HepG2 (cell line): Measurements from ENCODE around the gene PFKP.

Experiments used
- CBX5 ChIP-seq: sonication (generic); formaldehyde crosslinking; IDR thresholded peaks from 2 replicates; pipeline ENCODE4 v1.4.0; 2020; ENCODE audit warnings: missing genetic modification reagents, borderline replicate concordance
- PCBP2 ChIP-seq: fragments of 200-400 bp; formaldehyde crosslinking; optimal IDR thresholded peaks from 2 replicates; pipeline ENCODE3; 2018; ENCODE audit warnings: low read length, low read depth; ENCODE audit not compliant: poor library complexity, severe bottlenecking
- POLR2AphosphoS2 ChIP-seq: IDR thresholded peaks from 2 replicates; pipeline ENCODE4 v1.6.1; 2011; ENCODE audit warnings: low read depth, low read length, improper control_type of control experiment
- YY1 ChIP-seq: IDR thresholded peaks from 2 replicates; pipeline ENCODE4 v1.6.1; 2011; ENCODE audit warnings: low read length, low read depth, moderate library complexity, mild to moderate bottlenecking; ENCODE audit not compliant: insufficient read depth, insufficient replicate concordance
- ZBTB7A ChIP-seq: sonication (generic); formaldehyde crosslinking; IDR thresholded peaks from 2 replicates; pipeline ENCODE4 v1.8.0; 2022; ENCODE audit warnings: mild to moderate bottlenecking, missing genetic modification reagents
- ZNF446 ChIP-seq: sonication (generic); formaldehyde crosslinking; IDR thresholded peaks from 2 replicates; pipeline ENCODE4 v1.5.0; 2020; ENCODE audit warnings: mild to moderate bottlenecking, missing genetic modification reagents
- TF ChIP-seq, protein P1 (sequence below): sonication (generic); formaldehyde crosslinking; IDR thresholded peaks from 2 replicates; pipeline ENCODE4 v1.5.0; 2020; ENCODE audit warnings: mild to moderate bottlenecking, missing genetic modification reagents, moderate library complexity
- TF ChIP-seq, protein P2 (sequence below): sonication (generic); IDR thresholded peaks from 2 replicates; pipeline ENCODE4 v1.6.1; 2016; ENCODE audit warnings: low read depth, borderline replicate concordance
- TF ChIP-seq, protein P3 (sequence below): sonication (generic); formaldehyde crosslinking; IDR thresholded peaks from 2 replicates; pipeline ENCODE4 v1.4.0; 2020; ENCODE audit warnings: low read depth, mild to moderate bottlenecking, missing genetic modification reagents
- TF ChIP-seq, protein P4 (sequence below): sonication (generic); formaldehyde crosslinking; IDR thresholded peaks from 2 replicates; pipeline ENCODE4 v1.8.0; 2022; ENCODE audit warnings: mild to moderate bottlenecking, missing genetic modification reagents
- TF ChIP-seq, protein P5 (sequence below): sonication (generic); formaldehyde crosslinking; IDR thresholded peaks from 2 replicates; pipeline ENCODE4 v1.4.0; 2020; ENCODE audit warnings: mild to moderate bottlenecking, missing genetic modification reagents

DNA sequence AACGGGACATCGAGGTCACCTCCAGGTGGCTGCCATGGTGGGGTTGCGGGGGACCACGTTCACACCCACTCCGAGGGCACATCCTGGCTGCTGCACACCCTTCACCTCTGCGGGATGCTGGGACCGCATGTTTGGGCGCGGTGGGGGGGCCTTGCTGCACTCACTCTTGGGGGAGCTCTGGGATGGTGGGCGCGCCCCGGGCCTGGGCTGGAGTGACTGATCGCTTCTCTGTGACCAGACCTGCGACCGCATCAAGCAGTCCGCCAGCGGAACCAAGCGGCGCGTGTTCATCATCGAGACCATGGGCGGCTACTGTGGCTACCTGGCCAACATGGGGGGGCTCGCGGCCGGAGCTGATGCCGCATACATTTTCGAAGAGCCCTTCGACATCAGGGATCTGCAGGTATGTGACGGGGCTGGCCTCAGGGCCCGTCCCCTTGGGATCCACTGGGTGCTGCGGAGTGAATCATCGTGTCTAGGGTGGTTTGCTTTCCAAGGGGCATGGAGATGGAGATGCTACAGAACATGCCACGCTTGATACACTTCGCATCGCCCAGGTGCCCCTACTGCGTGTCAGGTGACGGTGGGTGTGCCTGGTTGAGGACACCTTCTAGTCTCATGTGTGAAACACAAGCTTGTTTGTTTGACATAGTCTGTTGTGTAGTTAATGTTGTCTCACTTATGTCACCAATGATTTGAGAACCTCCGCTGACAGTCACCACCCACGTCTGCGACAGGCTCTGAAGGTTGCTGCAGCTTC is 62.4 kb downstream of the PFKP start:
- TF ChIP-seq, protein P1, sequence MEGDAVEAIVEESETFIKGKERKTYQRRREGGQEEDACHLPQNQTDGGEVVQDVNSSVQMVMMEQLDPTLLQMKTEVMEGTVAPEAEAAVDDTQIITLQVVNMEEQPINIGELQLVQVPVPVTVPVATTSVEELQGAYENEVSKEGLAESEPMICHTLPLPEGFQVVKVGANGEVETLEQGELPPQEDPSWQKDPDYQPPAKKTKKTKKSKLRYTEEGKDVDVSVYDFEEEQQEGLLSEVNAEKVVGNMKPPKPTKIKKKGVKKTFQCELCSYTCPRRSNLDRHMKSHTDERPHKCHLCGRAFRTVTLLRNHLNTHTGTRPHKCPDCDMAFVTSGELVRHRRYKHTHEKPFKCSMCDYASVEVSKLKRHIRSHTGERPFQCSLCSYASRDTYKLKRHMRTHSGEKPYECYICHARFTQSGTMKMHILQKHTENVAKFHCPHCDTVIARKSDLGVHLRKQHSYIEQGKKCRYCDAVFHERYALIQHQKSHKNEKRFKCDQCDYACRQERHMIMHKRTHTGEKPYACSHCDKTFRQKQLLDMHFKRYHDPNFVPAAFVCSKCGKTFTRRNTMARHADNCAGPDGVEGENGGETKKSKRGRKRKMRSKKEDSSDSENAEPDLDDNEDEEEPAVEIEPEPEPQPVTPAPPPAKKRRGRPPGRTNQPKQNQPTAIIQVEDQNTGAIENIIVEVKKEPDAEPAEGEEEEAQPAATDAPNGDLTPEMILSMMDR (CRISPR knock-in tag) = no peak
- TF ChIP-seq POLR2AphosphoS2 (no peak), PCBP2 (no peak), YY1 (no peak), ZBTB7A (CRISPR knock-in tag) (no peak), ZNF446 (CRISPR knock-in tag) (no peak), CBX5 (CRISPR knock-in tag) (no peak)
- TF ChIP-seq, protein P2, sequence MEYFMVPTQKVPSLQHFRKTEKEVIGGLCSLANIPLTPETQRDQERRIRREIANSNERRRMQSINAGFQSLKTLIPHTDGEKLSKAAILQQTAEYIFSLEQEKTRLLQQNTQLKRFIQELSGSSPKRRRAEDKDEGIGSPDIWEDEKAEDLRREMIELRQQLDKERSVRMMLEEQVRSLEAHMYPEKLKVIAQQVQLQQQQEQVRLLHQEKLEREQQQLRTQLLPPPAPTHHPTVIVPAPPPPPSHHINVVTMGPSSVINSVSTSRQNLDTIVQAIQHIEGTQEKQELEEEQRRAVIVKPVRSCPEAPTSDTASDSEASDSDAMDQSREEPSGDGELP = no peak
- TF ChIP-seq, protein P3, sequence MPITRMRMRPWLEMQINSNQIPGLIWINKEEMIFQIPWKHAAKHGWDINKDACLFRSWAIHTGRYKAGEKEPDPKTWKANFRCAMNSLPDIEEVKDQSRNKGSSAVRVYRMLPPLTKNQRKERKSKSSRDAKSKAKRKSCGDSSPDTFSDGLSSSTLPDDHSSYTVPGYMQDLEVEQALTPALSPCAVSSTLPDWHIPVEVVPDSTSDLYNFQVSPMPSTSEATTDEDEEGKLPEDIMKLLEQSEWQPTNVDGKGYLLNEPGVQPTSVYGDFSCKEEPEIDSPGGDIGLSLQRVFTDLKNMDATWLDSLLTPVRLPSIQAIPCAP (CRISPR knock-in tag) = no peak
- TF ChIP-seq, protein P4, sequence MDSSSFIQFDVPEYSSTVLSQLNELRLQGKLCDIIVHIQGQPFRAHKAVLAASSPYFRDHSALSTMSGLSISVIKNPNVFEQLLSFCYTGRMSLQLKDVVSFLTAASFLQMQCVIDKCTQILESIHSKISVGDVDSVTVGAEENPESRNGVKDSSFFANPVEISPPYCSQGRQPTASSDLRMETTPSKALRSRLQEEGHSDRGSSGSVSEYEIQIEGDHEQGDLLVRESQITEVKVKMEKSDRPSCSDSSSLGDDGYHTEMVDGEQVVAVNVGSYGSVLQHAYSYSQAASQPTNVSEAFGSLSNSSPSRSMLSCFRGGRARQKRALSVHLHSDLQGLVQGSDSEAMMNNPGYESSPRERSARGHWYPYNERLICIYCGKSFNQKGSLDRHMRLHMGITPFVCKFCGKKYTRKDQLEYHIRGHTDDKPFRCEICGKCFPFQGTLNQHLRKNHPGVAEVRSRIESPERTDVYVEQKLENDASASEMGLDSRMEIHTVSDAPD (CRISPR knock-in tag) = no peak
- TF ChIP-seq, protein P5, sequence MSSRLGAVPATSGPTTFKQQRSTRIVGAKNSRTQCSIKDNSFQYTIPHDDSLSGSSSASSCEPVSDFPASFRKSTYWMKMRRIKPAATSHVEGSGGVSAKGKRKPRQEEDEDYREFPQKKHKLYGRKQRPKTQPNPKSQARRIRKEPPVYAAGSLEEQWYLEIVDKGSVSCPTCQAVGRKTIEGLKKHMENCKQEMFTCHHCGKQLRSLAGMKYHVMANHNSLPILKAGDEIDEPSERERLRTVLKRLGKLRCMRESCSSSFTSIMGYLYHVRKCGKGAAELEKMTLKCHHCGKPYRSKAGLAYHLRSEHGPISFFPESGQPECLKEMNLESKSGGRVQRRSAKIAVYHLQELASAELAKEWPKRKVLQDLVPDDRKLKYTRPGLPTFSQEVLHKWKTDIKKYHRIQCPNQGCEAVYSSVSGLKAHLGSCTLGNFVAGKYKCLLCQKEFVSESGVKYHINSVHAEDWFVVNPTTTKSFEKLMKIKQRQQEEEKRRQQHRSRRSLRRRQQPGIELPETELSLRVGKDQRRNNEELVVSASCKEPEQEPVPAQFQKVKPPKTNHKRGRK (CRISPR knock-in tag) = no peak
